Neural cell (in vitro differentiated cells): Measurements from ENCODE around the gene P2RX5. TPM values are rescaled to one million over a fixed set of nuclear protein-coding genes. Genes with fewer than 3 reads are reported as not detected.
"Not testable (repeated sequence)": the region's sequence is repeated elsewhere in the genome, so short reads cannot be mapped to it uniquely, and the experiment has no call there.

Experiments used
- H2AFZ ChIP-seq: fragments of 200-600, 300-800 bp; sonication (generic), shearing (Covaris generic); 2 replicates; pipeline ENCODE4 v1.6.0; 2014; ENCODE audit warnings: low read depth, mild to moderate bottlenecking, antibody characterized with exemption, low read length, moderate library complexity
- H3F3A ChIP-seq: fragments of 200-600 bp; shearing (Covaris generic); 2 replicates; pipeline ENCODE4 v1.6.1; 2016; ENCODE audit warnings: mild to moderate bottlenecking, moderate library complexity, mixed read lengths, antibody characterized with exemption, low read length; ENCODE audit not compliant: insufficient read depth, poor library complexity, severe bottlenecking
- H3K27ac ChIP-seq: fragments of 200-600, 300-800 bp; sonication (generic), shearing (Covaris generic); 2 replicates; pipeline ENCODE4 v1.5.1; 2014; ENCODE audit warnings: mild to moderate bottlenecking, low read length, moderate library complexity
- H3K27me3 ChIP-seq: fragments of 300-800, 200-600 bp; sonication (generic), shearing (Covaris generic); 2 replicates; pipeline ENCODE4 v1.6.0; 2014; ENCODE audit warnings: mild to moderate bottlenecking, low read depth, low read length, moderate library complexity; ENCODE audit not compliant: insufficient read depth
- H3K36me3 ChIP-seq: fragments of 300-800, 200-600 bp; sonication (generic), shearing (Covaris generic); 2 replicates; pipeline ENCODE4 v1.5.1; 2014; ENCODE audit warnings: mild to moderate bottlenecking, antibody characterized with exemption, low read length, moderate library complexity; ENCODE audit not compliant: insufficient read depth
- H3K4me2 ChIP-seq: fragments of 300-800, 200-600 bp; sonication (generic), shearing (Covaris generic); 2 replicates; pipeline ENCODE4 v1.6.0; 2014; ENCODE audit warnings: mild to moderate bottlenecking, low read length
- H3K4me3 ChIP-seq: fragments of 300-800, 200-600 bp; sonication (generic), shearing (Covaris generic); 2 replicates; pipeline ENCODE4 v1.5.1; 2014; ENCODE audit warnings: mild to moderate bottlenecking, low read length, moderate library complexity
- H3K79me2 ChIP-seq: fragments of 200-600 bp; shearing (Covaris generic); replicated peaks from 2 replicates; pipeline ENCODE4 v1.6.0; 2014; ENCODE audit warnings: mild to moderate bottlenecking, low read length, moderate library complexity; ENCODE audit not compliant: insufficient read depth
- H3K9ac ChIP-seq: fragments of 300-800, 200-600 bp; sonication (generic), shearing (Covaris generic); 2 replicates; pipeline ENCODE4 v1.6.1; 2016; ENCODE audit warnings: mild to moderate bottlenecking, low read length, mixed read lengths
- H3K9me2 ChIP-seq: fragments of 200-600 bp; shearing (Covaris generic); 2 replicates; pipeline ENCODE4 v1.6.1; 2016; ENCODE audit warnings: mild to moderate bottlenecking, low read length, mixed read lengths; ENCODE audit not compliant: insufficient read depth
- H3K9me3 ChIP-seq: fragments of 200-600, 300-800 bp; sonication (generic), shearing (Covaris generic); 2 replicates; pipeline ENCODE4 v1.6.1; 2016; ENCODE audit warnings: mild to moderate bottlenecking, mixed run types, low read length, moderate library complexity, mixed read lengths
- H4K20me1 ChIP-seq: fragments of 200-600 bp; shearing (Covaris generic); 2 replicates; pipeline ENCODE4 v1.6.1; 2016; ENCODE audit warnings: mild to moderate bottlenecking, mixed run types; ENCODE audit not compliant: insufficient read depth
- CTCF ChIP-seq: fragments of 450-650 bp; IDR thresholded peaks from 2 replicates; pipeline ENCODE4 v1.5.1; 2014; ENCODE audit warnings: antibody characterized with exemption, mild to moderate bottlenecking, moderate library complexity; ENCODE audit not compliant: poor library complexity, severe bottlenecking
- EP300 ChIP-seq: fragments of 450-650 bp; conservative IDR thresholded peaks from 2 replicates; pipeline ENCODE4 v1.6.1; 2014; ENCODE audit warnings: antibody characterized with exemption, mild to moderate bottlenecking, moderate library complexity; ENCODE audit not compliant: poor library complexity, severe bottlenecking
- EZH2 ChIP-seq: fragments of 200-600, 300-800 bp; shearing (Covaris generic), sonication (generic); IDR thresholded peaks from 2 replicates; pipeline ENCODE4 v1.6.1; 2014; ENCODE audit warnings: antibody characterized with exemption, low read length, borderline replicate concordance, mild to moderate bottlenecking; ENCODE audit not compliant: insufficient read depth, poor library complexity, severe bottlenecking
- MXI1 ChIP-seq: fragments of 450-650 bp; conservative IDR thresholded peaks from 2 replicates; pipeline ENCODE4 v1.6.1; 2014; ENCODE audit warnings: antibody characterized with exemption, mild to moderate bottlenecking; ENCODE audit not compliant: poor library complexity, severe bottlenecking
- POLR2AphosphoS5 ChIP-seq: IDR thresholded peaks from 2 replicates; pipeline ENCODE4 v1.6.1; 2012
- RAD21 ChIP-seq: fragments of 450-650 bp; conservative IDR thresholded peaks from 2 replicates; pipeline ENCODE4 v1.6.1; 2014; ENCODE audit warnings: antibody characterized with exemption, mild to moderate bottlenecking, moderate library complexity
- SMC3 ChIP-seq: fragments of 450-650 bp; conservative IDR thresholded peaks from 2 replicates; pipeline ENCODE4 v1.6.1; 2014; ENCODE audit warnings: antibody characterized with exemption, mild to moderate bottlenecking, moderate library complexity; ENCODE audit not compliant: poor library complexity
- TAF1 ChIP-seq: IDR thresholded peaks from 2 replicates; pipeline ENCODE4 v1.6.1; 2012; ENCODE audit warnings: low read depth
- polyA plus RNA-seq: library from polyadenylated mRNA; depleted of rRNA; stranded (reverse); fragments of >200 nt; gene quantifications from 2 replicates; pipeline ENCODE4 v1.2.3, GENCODE V29; 2014
- TF ChIP-seq, protein P1 (sequence below): IDR thresholded peaks from 2 replicates; pipeline ENCODE4 v1.6.1; 2012; ENCODE audit warnings: borderline replicate concordance

P2RX5 gene
- polyA plus RNA-seq, 1 donor from 2014 or later = 7.0 TPM

DNA sequence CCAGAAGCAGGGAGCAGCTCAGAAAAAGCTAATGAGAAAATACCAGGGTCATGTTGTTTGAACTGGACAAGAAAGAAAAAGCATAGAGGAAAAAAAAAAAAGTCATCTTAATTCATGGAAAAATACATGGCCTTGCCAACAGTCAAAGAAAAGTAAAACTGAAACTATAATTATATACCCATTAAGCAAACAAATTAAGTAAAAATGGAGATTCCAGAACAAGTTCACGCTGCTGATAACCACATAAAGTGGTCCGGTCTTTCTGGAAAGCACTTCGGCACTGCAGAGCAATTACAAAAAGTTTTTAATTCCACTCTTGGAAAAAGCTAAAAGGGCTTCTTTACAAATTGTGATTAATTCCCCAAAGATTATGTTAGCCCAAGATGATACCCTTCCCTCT, 12.4 kb upstream of the P2RX5 start:
- Histone ChIP-seq H3K9me3 (no peaks in the 10 kb centered on the region), H3K9ac (no peak overlapping the region), H4K20me1 (no peaks in the 10 kb centered on the region), H3K27me3 (no peaks in the 10 kb centered on the region), H3F3A (no peaks in the 10 kb centered on the region), H3K79me2 (no peaks in the 10 kb centered on the region), H3K9me2 (no peaks in the 10 kb centered on the region), H3K4me3 (no peak overlapping the region), H2AFZ (no peak overlapping the region), H3K4me2 (no peak overlapping the region), H3K27ac (no peak overlapping the region), H3K36me3 (no peaks in the 10 kb centered on the region)
- TF ChIP-seq RAD21 (no peak), POLR2AphosphoS5 (no peak), EZH2 (no peak), TAF1 (no peak), SMC3 (no peak), MXI1 (no peak), CTCF (no peak), EP300 (no peak)
- TF ChIP-seq, protein P1, sequence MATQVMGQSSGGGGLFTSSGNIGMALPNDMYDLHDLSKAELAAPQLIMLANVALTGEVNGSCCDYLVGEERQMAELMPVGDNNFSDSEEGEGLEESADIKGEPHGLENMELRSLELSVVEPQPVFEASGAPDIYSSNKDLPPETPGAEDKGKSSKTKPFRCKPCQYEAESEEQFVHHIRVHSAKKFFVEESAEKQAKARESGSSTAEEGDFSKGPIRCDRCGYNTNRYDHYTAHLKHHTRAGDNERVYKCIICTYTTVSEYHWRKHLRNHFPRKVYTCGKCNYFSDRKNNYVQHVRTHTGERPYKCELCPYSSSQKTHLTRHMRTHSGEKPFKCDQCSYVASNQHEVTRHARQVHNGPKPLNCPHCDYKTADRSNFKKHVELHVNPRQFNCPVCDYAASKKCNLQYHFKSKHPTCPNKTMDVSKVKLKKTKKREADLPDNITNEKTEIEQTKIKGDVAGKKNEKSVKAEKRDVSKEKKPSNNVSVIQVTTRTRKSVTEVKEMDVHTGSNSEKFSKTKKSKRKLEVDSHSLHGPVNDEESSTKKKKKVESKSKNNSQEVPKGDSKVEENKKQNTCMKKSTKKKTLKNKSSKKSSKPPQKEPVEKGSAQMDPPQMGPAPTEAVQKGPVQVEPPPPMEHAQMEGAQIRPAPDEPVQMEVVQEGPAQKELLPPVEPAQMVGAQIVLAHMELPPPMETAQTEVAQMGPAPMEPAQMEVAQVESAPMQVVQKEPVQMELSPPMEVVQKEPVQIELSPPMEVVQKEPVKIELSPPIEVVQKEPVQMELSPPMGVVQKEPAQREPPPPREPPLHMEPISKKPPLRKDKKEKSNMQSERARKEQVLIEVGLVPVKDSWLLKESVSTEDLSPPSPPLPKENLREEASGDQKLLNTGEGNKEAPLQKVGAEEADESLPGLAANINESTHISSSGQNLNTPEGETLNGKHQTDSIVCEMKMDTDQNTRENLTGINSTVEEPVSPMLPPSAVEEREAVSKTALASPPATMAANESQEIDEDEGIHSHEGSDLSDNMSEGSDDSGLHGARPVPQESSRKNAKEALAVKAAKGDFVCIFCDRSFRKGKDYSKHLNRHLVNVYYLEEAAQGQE = no peak

DNA sequence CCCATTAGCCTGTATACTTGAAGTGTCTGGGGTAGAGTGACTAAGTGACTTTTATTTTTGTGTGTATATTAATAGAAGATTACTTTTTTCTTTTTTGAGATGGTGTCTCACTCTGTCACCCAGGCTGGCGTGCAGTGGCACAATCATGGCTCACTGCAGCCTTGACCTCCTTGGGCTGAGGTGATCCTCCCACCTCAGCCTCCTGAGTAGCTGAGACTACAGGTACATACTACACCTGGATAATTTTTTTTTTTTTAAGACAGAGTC, 9.7 kb upstream of the P2RX5 start:
- not testable (repeated sequence) for H3K36me3 ChIP-seq

DNA sequence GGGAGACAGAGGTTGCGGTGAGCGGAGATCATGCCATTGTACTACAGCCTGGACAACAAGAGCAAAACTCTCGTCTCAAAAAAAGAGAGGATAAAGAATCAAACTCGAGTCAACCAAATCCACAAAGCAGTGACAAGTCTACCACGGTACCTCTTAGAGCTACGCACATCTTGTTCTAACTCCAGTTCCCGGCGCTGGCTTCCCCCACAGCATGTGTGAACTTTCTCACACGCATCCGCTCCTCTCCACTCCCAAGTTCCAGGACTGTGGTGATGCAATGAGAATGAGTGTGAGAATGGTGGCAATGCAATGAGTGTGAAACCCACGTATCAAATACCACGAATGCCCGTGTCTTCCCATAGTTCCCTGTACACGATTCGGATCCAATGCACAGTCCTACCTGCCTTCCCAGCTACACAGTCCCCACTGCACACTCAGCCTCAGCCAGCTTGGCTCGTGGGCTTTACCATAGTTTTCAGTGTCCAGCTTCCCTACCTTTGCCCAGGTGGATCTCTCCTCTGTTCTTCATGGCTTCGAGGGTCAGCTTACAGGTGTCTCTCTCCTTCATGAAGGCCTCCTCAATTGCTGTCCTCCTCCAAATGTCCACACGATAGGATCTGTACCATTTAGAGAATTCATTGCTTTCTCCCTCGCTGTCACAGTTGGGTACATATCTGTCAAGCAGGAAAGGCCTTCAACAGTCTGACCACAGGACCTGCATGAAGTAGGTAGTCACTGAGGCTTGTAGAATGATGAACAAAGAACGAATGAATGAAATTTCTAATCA, 9.2 kb upstream of the P2RX5 start:
- Histone ChIP-seq H2AFZ (no peak overlapping the region), H3K4me3 (no peak overlapping the region), H3K9ac (no peak overlapping the region), H3K9me3 (no peaks in the 10 kb centered on the region), H3K79me2 (no peaks in the 10 kb centered on the region), H3K27ac (no peak overlapping the region), H3K4me2 (no peak overlapping the region), H3F3A (no peaks in the 10 kb centered on the region), H3K9me2 (no peaks in the 10 kb centered on the region), H4K20me1 (no peaks in the 10 kb centered on the region), H3K27me3 (no peaks in the 10 kb centered on the region), H3K36me3 (no peaks in the 10 kb centered on the region)
- no peak for TF ChIP-seq EZH2
- TF ChIP-seq CTCF = no peak
- TF ChIP-seq SMC3 = no peak
- no peak for TF ChIP-seq RAD21
- TF ChIP-seq, protein P1 = no peak
- TF ChIP-seq EP300 = no peak
- TF ChIP-seq MXI1 = no peak
- no peak for TF ChIP-seq POLR2AphosphoS5
- TF ChIP-seq TAF1 = no peak

More for the DNA sequence above, 9.7 kb upstream of the P2RX5 start:
- H4K20me1 ChIP-seq, H3K9me3 ChIP-seq, H3K27me3 ChIP-seq, H3F3A ChIP-seq, H3K9me2 ChIP-seq, H3K9ac ChIP-seq, H3K4me3 ChIP-seq, H3K4me2 ChIP-seq, H3K27ac ChIP-seq, H2AFZ ChIP-seq, H3K79me2 ChIP-seq: not testable (repeated sequence)
